ENCODE results near the gene GNAO1.
A peak's percentile ranks its signal among the peaks of the same experiment; 100 is the strongest.

The GNAO1 gene

DNA sequence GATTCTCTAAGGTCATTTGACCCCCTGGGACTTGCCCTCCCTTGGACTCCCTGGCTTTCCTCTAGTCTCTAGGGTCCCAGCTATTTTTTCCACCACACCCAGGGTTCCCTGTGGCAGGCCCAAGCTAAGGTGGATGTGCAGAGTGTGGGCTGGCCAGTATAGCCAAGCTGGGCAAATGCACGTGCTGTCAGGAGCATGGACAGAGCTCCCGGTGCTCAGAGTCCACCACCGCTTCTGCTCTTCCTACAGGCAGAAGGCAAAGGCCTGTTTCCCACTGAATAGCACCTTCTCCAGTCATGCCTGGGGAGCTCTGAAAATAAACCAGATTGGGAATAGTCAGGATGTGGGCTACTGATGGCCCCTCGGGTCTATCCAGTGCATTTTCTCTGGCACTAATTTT is 53.3 kb downstream of the GNAO1 start:
- CTCF ChIA-PET: interaction anchor here (1.6 kb wide), 1 partner anchor 74 kb away, joined by 3 read pairs; no protein-coding TSS in a partner anchor
- Histone ChIP-seq H3K4me3 (ENCODE audit: low read depth, low read length) (no peak overlapping the region), H3K27ac (ENCODE audit: extremely low read depth, low read depth, low read length) (no peak overlapping the region), H3K9me3 (ENCODE audit: control insufficient read depth, insufficient read depth, low read depth, low read length) (no peaks in the 10 kb centered on the region), H3K36me3 (ENCODE audit: control insufficient read depth in 2 of 2, insufficient read depth in 1 of 2, low read length in 2 of 2) (no peaks in the 10 kb centered on the region), H3K4me1 (ENCODE audit: control insufficient read depth, insufficient read depth, low read length) (no peaks in the 10 kb centered on the region)
- TF ChIP-seq MYNN (tag by site-specific recombination; IDR thresholded peaks at IDR 0.05; ENCODE audit: borderline replicate concordance): no peak
- no peak for TF ChIP-seq ZNF280C (tag by site-specific recombination; IDR thresholded peaks at IDR 0.05)
- TF ChIP-seq ZNF202 (tag by site-specific recombination; IDR thresholded peaks at IDR 0.05; ENCODE audit: borderline replicate concordance): no peak
- no peak for TF ChIP-seq ZNF488 (tag by site-specific recombination; IDR thresholded peaks at IDR 0.05)
- TF ChIP-seq PBX3 (CRISPR knock-in tag; IDR thresholded peaks at IDR 0.05): no peak
- TF ChIP-seq ATF2 (tag by site-specific recombination; IDR thresholded peaks at IDR 0.05; ENCODE audit: low read depth): no peak
- no peak for TF ChIP-seq AEBP2 (tag by site-specific recombination; IDR thresholded peaks at IDR 0.05; ENCODE audit: borderline replicate concordance)
- no peak for TF ChIP-seq ZNF600 (tag by site-specific recombination; IDR thresholded peaks at IDR 0.05)
- POLR2A ChIA-PET: no interaction called here

GRCh38 chr16:56245197-56245596 is 53.9 kb downstream of the GNAO1 start:
- Histone ChIP-seq H3K27ac (ENCODE audit: extremely low read depth, low read depth, low read length) (no peak overlapping the region), H3K36me3 (ENCODE audit: control insufficient read depth in 2 of 2, insufficient read depth in 1 of 2, low read length in 2 of 2) (no peaks in the 10 kb centered on the region), H3K9me3 (ENCODE audit: control insufficient read depth, insufficient read depth, low read depth, low read length) (no peaks in the 10 kb centered on the region), H3K4me1 (ENCODE audit: control insufficient read depth, insufficient read depth, low read length) (no peaks in the 10 kb centered on the region), H3K4me3 (ENCODE audit: low read depth, low read length) (no peak overlapping the region)
- ChIA-PET CTCF (interaction anchor here (0.6 to 1.6 kb wide), 3 partner anchors 33 to 73 kb away, joined by 3 to 4 read pairs (median 3); no protein-coding TSS in a partner anchor), POLR2A (no interaction called here)
- no peak for TF ChIP-seq ZNF423 (tag by site-specific recombination; IDR thresholded peaks at IDR 0.05)
- no peak for TF ChIP-seq ZNF621 (tag by site-specific recombination; IDR thresholded peaks at IDR 0.05)
- no peak for TF ChIP-seq OVOL3 (tag by site-specific recombination; IDR thresholded peaks at IDR 0.05)

- no peak overlapping the region for H3K4me3 ChIP-seq (ENCODE audit: low read depth, low read length)
- H3K36me3 ChIP-seq (ENCODE audit: control insufficient read depth in 2 of 2, insufficient read depth in 1 of 2, low read length in 2 of 2): no peaks in the 10 kb centered on the region
- TF ChIP-seq ZNF404 (tag by site-specific recombination; IDR thresholded peaks at IDR 0.05): no peak
- peak; percentile 90 for TF ChIP-seq ZIC2 (tag by site-specific recombination; IDR thresholded peaks at IDR 0.05)
- ChIA-PET POLR2A (no interaction called here), CTCF (interaction anchor here (0.7 to 1.3 kb wide), 3 partner anchors 32 to 66 kb away, joined by 3 to 4 read pairs (median 3); no protein-coding TSS in a partner anchor)
- no peaks in the 10 kb centered on the region for H3K9me3 ChIP-seq (ENCODE audit: control insufficient read depth, insufficient read depth, low read depth, low read length)
- H3K27ac ChIP-seq (ENCODE audit: extremely low read depth, low read depth, low read length): no peak overlapping the region
- no peaks in the 10 kb centered on the region for H3K4me1 ChIP-seq (ENCODE audit: control insufficient read depth, insufficient read depth, low read length)
Measured at GRCh38 chr16:56246051-56246817, 54.9 kb downstream of the GNAO1 start.

Measured in HEK293 (cell line).